ENCODE measurements around the gene TCOF1. TPM values are rescaled to one million over a fixed set of nuclear protein-coding genes. Genes with fewer than 3 reads are reported as not detected.
A peak's percentile ranks its signal among the peaks of the same experiment; 100 is the strongest.

The TCOF1 gene
- total RNA-seq, 1 donor from 2014 or later: 21.0 TPM

- intact Hi-C loops (cut with micrococcal nuclease): no loop called here
- DNase-seq (no peak), ATAC-seq (no peak)
Observed at GRCh38 chr5:150343994-150344631, 13.4 kb upstream of the TCOF1 start.

GRCh38 chr5:150345716-150346115 lies 11.8 kb upstream of the TCOF1 start:
- intact Hi-C loops (cut with micrococcal nuclease): no loop called here
- DNase-seq (no peak), ATAC-seq (no peak)

GRCh38 chr5:150346592-150346991 lies 10.9 kb upstream of the TCOF1 start:
- intact Hi-C loops (cut with micrococcal nuclease): no loop called here
- no peak for DNase-seq
- no peak for ATAC-seq

- intact Hi-C loops (cut with micrococcal nuclease): no loop called here
- ATAC-seq (no peak), DNase-seq (no peak)
Observed at GRCh38 chr5:150347003-150347402, 10.5 kb upstream of the TCOF1 start.

- ATAC-seq: no peak
- intact Hi-C loops (cut with micrococcal nuclease): no loop called here
- DNase-seq: no peak
Observed at GRCh38 chr5:150347451-150347850, 10.0 kb upstream of the TCOF1 start.

- no peak for ATAC-seq
- intact Hi-C loops (cut with micrococcal nuclease): no loop called here
- DNase-seq: no peak
Observed at GRCh38 chr5:150349681-150350275, 7.7 kb upstream of the TCOF1 start.

GRCh38 chr5:150350524-150351344 lies 6.8 kb upstream of the TCOF1 start:
- intact Hi-C loops (cut with micrococcal nuclease): no loop called here
- ATAC-seq (peak; percentile 93), DNase-seq (peak; percentile 71)

- no peak for DNase-seq
- intact Hi-C loops (cut with micrococcal nuclease): no loop called here
- ATAC-seq: no peak
Observed at GRCh38 chr5:150352244-150353031, 5.1 kb upstream of the TCOF1 start.

- ATAC-seq (no peak), DNase-seq (no peak)
- intact Hi-C loops (cut with micrococcal nuclease): no loop called here
Observed at GRCh38 chr5:150353032-150353675, 4.3 kb upstream of the TCOF1 start.

GRCh38 chr5:150355791-150356190 lies 1.7 kb upstream of the TCOF1 start:
- intact Hi-C loops (cut with micrococcal nuclease): no loop called here
- ATAC-seq (no peak), DNase-seq (no peak)

GRCh38 chr5:150356575-150357294 lies 762 bp upstream of the TCOF1 start:
- intact Hi-C loops (cut with micrococcal nuclease): no loop called here
- ATAC-seq (no peak), DNase-seq (no peak)

- no peak for ATAC-seq
- intact Hi-C loops (cut with micrococcal nuclease): no loop called here
- no peak for DNase-seq
Observed at GRCh38 chr5:150358261-150359095, 981 bp downstream of the TCOF1 start.

- ATAC-seq (no peak), DNase-seq (no peak)
- intact Hi-C loops (cut with micrococcal nuclease): no loop called here
Observed at GRCh38 chr5:150361301-150361700, 3.8 kb downstream of the TCOF1 start.

- no peak for ATAC-seq
- DNase-seq: no peak
- intact Hi-C loops (cut with micrococcal nuclease): no loop called here
Observed at GRCh38 chr5:150363185-150363584, 5.7 kb downstream of the TCOF1 start.

GRCh38 chr5:150364004-150364403 lies 6.5 kb downstream of the TCOF1 start:
- ATAC-seq: no peak
- intact Hi-C loops (cut with micrococcal nuclease): no loop called here
- DNase-seq: no peak

- intact Hi-C loops (cut with micrococcal nuclease): no loop called here
- DNase-seq (no peak), ATAC-seq (no peak)
Observed at GRCh38 chr5:150368526-150368925, 11.0 kb downstream of the TCOF1 start.

- ATAC-seq (no peak), DNase-seq (no peak)
- intact Hi-C loops (cut with micrococcal nuclease): no loop called here
Observed at GRCh38 chr5:150372639-150373038, 15.1 kb downstream of the TCOF1 start.

- intact Hi-C loops (cut with micrococcal nuclease): no loop called here
- no peak for DNase-seq
- no peak for ATAC-seq
Observed at GRCh38 chr5:150374651-150375050, 17.2 kb downstream of the TCOF1 start.
